Neural progenitor cell (in vitro differentiated cells): ENCODE results near the gene KRT39. TPM values are rescaled to one million over a fixed set of nuclear protein-coding genes. Genes with fewer than 3 reads are reported as not detected.

Experiments
- DNase-seq: peaks from one replicate; pipeline ENCODE4 v3.0.0-alpha.2; 2016; ENCODE audit warnings: low spot score
- H2AFZ ChIP-seq: fragments of 200-600 bp; sonication (generic); replicated peaks from 2 replicates; pipeline ENCODE4 v1.6.1; 2016; ENCODE audit warnings: antibody characterized with exemption
- H3F3A ChIP-seq: fragments of 200-600 bp; sonication (generic); 2 replicates; pipeline ENCODE4 v1.6.1; 2016; ENCODE audit warnings: antibody characterized with exemption, low read depth
- H3K27ac ChIP-seq: fragments of 200-600 bp; sonication (generic); 2 replicates; pipeline ENCODE4 v1.5.1; 2016; ENCODE audit warnings: mild to moderate bottlenecking
- H3K27me3 ChIP-seq: fragments of 200-600 bp; sonication (generic); 2 replicates; pipeline ENCODE4 v1.6.1; 2016; ENCODE audit warnings: mild to moderate bottlenecking, moderate library complexity
- H3K36me3 ChIP-seq: fragments of 200-600 bp; sonication (generic); 2 replicates; pipeline ENCODE4 v1.5.1; 2016
- H3K4me1 ChIP-seq: fragments of 200-600 bp; sonication (generic); 2 replicates; pipeline ENCODE4 v1.6.1; 2016; ENCODE audit warnings: mixed run types
- H3K4me2 ChIP-seq: fragments of 200-600 bp; sonication (generic); 2 replicates; pipeline ENCODE4 v1.6.1; 2016
- H3K4me3 ChIP-seq: fragments of 200-600 bp; sonication (generic); 2 replicates; pipeline ENCODE4 v1.5.1; 2016
- H3K79me2 ChIP-seq: fragments of 200-600 bp; sonication (generic); 2 replicates; pipeline ENCODE4 v1.6.1; 2016; ENCODE audit warnings: low read depth
- H3K9ac ChIP-seq: fragments of 200-600 bp; sonication (generic); 2 replicates; pipeline ENCODE4 v1.6.1; 2016
- H3K9me3 ChIP-seq: fragments of 200-600 bp; sonication (generic); 2 replicates; pipeline ENCODE4 v1.5.1; 2016; ENCODE audit warnings: low read depth
- H4K20me1 ChIP-seq: fragments of 200-600 bp; sonication (generic); 2 replicates; pipeline ENCODE4 v1.6.1; 2016; ENCODE audit warnings: low read depth
- H3K27ac Mint-ChIP-seq: 3 replicates; pipeline ENCODE4 v1.8.0; 2021; ENCODE audit warnings: mixed read lengths
- H3K27me3 Mint-ChIP-seq: 2 replicates; pipeline ENCODE4 v1.8.0; 2022; ENCODE audit warnings: low read depth, mild to moderate bottlenecking, inconsistent platforms, moderate library complexity, mixed read lengths; ENCODE audit not compliant: insufficient read depth
- H3K36me3 Mint-ChIP-seq: 3 replicates; pipeline ENCODE4 v1.8.0; 2021; ENCODE audit warnings: mixed read lengths
- H3K4me1 Mint-ChIP-seq: 3 replicates; pipeline ENCODE4 v1.8.0; 2021; ENCODE audit warnings: mixed read lengths
- H3K4me3 Mint-ChIP-seq: 3 replicates; pipeline ENCODE4 v1.8.0; 2021; ENCODE audit warnings: mild to moderate bottlenecking, moderate library complexity, mixed read lengths
- H3K9me3 Mint-ChIP-seq: 3 replicates; pipeline ENCODE4 v1.8.0; 2020; ENCODE audit warnings: mixed read lengths
- EZH2 ChIP-seq: fragments of 200-600 bp; sonication (generic); IDR thresholded peaks from 2 replicates; pipeline ENCODE4 v1.6.1; 2017; ENCODE audit warnings: antibody characterized with exemption, mild to moderate bottlenecking, moderate library complexity
- EZH2phosphoT487 ChIP-seq: fragments of 200-600 bp; sonication (generic); IDR thresholded peaks from 2 replicates; pipeline ENCODE4 v1.6.1; 2017; ENCODE audit warnings: antibody characterized with exemption
- total RNA-seq: library from RNA; depleted of rRNA; stranded (reverse); fragments of >200 nt; gene quantifications from 2 replicates; pipeline ENCODE4 v1.2.3, GENCODE V29; 2015; ENCODE audit warnings: low replicate concordance
- TF ChIP-seq, protein P1 (sequence below): fragments of 200-600 bp; sonication (generic); IDR thresholded peaks from 2 replicates; pipeline ENCODE4 v1.5.1; 2017; ENCODE audit warnings: antibody characterized with exemption, mild to moderate bottlenecking

KRT39 gene
- total RNA-seq, 1 donor from 2014 or later, result not detected

GRCh38 chr17:40993084-40993483, 26.3 kb upstream of the KRT39 start:
- Histone ChIP-seq H3K27me3 (no peaks in the 10 kb centered on the region), H3K4me3 (no peak overlapping the region), H3K9ac (no peak overlapping the region), H4K20me1 (no peaks in the 10 kb centered on the region), H3K4me1 (no peaks in the 10 kb centered on the region), H3K4me2 (no peak overlapping the region), H2AFZ (no peak overlapping the region), H3K27ac (no peak overlapping the region), H3K36me3 (no peaks in the 10 kb centered on the region), H3F3A (no peaks in the 10 kb centered on the region), H3K79me2 (no peaks in the 10 kb centered on the region), H3K9me3 (no peaks in the 10 kb centered on the region)
- Mint-ChIP-seq H3K4me1 (no peaks in the 10 kb centered on the region), H3K4me3 (no peak overlapping the region), H3K36me3 (no peaks in the 10 kb centered on the region), H3K27me3 (no peaks in the 10 kb centered on the region), H3K9me3 (no peaks in the 10 kb centered on the region), H3K27ac (no peak overlapping the region)
- DNase-seq, result no peak
- no peak for TF ChIP-seq EZH2phosphoT487
- TF ChIP-seq, protein P1, sequence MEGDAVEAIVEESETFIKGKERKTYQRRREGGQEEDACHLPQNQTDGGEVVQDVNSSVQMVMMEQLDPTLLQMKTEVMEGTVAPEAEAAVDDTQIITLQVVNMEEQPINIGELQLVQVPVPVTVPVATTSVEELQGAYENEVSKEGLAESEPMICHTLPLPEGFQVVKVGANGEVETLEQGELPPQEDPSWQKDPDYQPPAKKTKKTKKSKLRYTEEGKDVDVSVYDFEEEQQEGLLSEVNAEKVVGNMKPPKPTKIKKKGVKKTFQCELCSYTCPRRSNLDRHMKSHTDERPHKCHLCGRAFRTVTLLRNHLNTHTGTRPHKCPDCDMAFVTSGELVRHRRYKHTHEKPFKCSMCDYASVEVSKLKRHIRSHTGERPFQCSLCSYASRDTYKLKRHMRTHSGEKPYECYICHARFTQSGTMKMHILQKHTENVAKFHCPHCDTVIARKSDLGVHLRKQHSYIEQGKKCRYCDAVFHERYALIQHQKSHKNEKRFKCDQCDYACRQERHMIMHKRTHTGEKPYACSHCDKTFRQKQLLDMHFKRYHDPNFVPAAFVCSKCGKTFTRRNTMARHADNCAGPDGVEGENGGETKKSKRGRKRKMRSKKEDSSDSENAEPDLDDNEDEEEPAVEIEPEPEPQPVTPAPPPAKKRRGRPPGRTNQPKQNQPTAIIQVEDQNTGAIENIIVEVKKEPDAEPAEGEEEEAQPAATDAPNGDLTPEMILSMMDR, result no peak
- no peak for TF ChIP-seq EZH2

- TF ChIP-seq, protein P1, result no peak
- TF ChIP-seq EZH2phosphoT487 (no peak), EZH2 (no peak)
- Histone ChIP-seq H3K27me3 (no peaks in the 10 kb centered on the region), H3K4me3 (no peak overlapping the region), H3K4me1 (no peaks in the 10 kb centered on the region), H3F3A (no peaks in the 10 kb centered on the region), H3K4me2 (no peak overlapping the region), H3K9ac (no peak overlapping the region), H3K36me3 (no peaks in the 10 kb centered on the region), H3K9me3 (no peaks in the 10 kb centered on the region), H2AFZ (no peak overlapping the region), H3K27ac (no peak overlapping the region), H3K79me2 (no peaks in the 10 kb centered on the region), H4K20me1 (no peaks in the 10 kb centered on the region)
- H3K36me3 Mint-ChIP-seq, result no peaks in the 10 kb centered on the region
- no peak overlapping the region for H3K27ac Mint-ChIP-seq
- no peaks in the 10 kb centered on the region for H3K9me3 Mint-ChIP-seq
- peaks cover under 1% of the 10 kb centered on the region for H3K4me1 Mint-ChIP-seq
- DNase-seq, result no peak
- no peak overlapping the region for H3K4me3 Mint-ChIP-seq
- H3K27me3 Mint-ChIP-seq, result no peaks in the 10 kb centered on the region
These were observed 25.9 kb upstream of the KRT39 start for GRCh38 chr17:40992666-40993065.

DNA sequence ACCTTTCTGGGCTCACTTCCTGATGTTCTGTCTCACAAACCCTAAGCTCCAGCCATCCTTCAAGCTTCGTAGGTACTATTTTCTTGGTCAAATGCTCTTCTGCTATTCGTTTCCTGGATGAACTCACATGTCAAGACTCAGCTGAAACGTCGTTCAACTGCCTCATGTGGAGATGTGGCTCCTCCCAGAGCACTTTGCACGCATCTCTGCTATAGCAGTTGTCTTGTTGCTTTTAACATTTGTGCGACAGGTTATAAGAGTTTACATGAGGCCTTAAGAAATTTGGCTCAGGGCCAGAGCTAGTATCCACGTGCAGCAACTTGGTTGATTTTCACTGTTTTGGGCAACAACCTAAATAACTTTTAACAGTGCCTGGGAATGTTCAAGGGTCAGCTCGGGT, 20.2 kb upstream of the KRT39 start:
- Mint-ChIP-seq H3K4me3 (no peak overlapping the region), H3K27me3 (no peaks in the 10 kb centered on the region), H3K9me3 (no peaks in the 10 kb centered on the region), H3K4me1 (peaks cover 4% of the 10 kb centered on the region), H3K27ac (no peak overlapping the region), H3K36me3 (no peaks in the 10 kb centered on the region)
- Histone ChIP-seq H3K9ac (no peak overlapping the region), H2AFZ (no peak overlapping the region), H3K4me2 (no peak overlapping the region), H3K36me3 (no peaks in the 10 kb centered on the region), H3K4me3 (no peak overlapping the region), H3K27ac (no peak overlapping the region), H3K27me3 (no peaks in the 10 kb centered on the region), H3K4me1 (no peaks in the 10 kb centered on the region), H3F3A (no peaks in the 10 kb centered on the region), H4K20me1 (no peaks in the 10 kb centered on the region), H3K79me2 (no peaks in the 10 kb centered on the region), H3K9me3 (no peaks in the 10 kb centered on the region)
- TF ChIP-seq EZH2phosphoT487, result no peak
- TF ChIP-seq, protein P1, result no peak
- no peak for TF ChIP-seq EZH2
- DNase-seq, result no peak
